Measurements from ENCODE around the gene ADAM19. TPM values are rescaled to one million over a fixed set of nuclear protein-coding genes. Genes with fewer than 3 reads are reported as not detected.

Gene ADAM19
- total RNA-seq, 1 experiment from 2014 or later = 3.5 TPM

DNA sequence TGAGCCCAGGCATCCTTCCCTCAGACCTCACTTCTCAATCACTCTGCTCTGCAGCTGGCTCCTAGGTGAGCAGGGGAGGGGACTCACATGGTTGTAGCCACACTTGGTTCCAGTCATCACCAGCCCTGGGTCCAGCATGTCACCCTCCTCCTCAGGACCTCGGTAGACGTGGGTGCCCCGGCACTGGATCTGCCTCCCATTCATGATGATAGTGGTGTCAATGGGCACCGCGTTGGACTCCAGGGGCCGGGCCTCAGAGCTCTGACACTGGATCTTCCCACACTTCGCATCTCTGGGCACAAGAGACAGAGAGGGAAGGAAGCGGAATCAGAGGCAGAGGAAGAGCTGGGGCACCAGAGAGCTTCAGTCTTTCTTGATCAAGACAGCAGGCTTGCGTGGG is 82.7 kb downstream of the ADAM19 start:
- Histone ChIP-seq H3K4me3 (ENCODE audit: low read depth in 2 of 2, low read length in 2 of 2) (no peak overlapping the region), H3K9me3 (ENCODE audit: control insufficient read depth, insufficient read depth, low read depth, low read length) (no peaks in the 10 kb centered on the region), H3K27me3 (ENCODE audit: control insufficient read depth, insufficient read depth, low read length) (no peaks in the 10 kb centered on the region), H3K27ac (ENCODE audit: low read length) (no peak overlapping the region), H3K36me3 (ENCODE audit: control insufficient read depth, insufficient read depth, low read length) (no peaks in the 10 kb centered on the region), H3K4me1 (ENCODE audit: control insufficient read depth, insufficient read depth, low read length) (no peaks in the 10 kb centered on the region)
- in situ Hi-C loops (cut with HindIII; ENCODE audit: low pct_unique_long_range_greater_than_20kb, low sequenced_read_pairs) (no loop called here), intact Hi-C loops (cut with micrococcal nuclease; ENCODE audit: unreplicated experiment) (no loop called here)
- no TSS peak for BruUV-seq (replicated peaks)
- ChIA-PET POLR2A (no interaction called here), CTCF (no interaction called here)
- ATAC-seq (no peak), DNase-seq (ENCODE audit: low read depth, low spot score) (no peak)
- TF ChIP-seq, protein P1, sequence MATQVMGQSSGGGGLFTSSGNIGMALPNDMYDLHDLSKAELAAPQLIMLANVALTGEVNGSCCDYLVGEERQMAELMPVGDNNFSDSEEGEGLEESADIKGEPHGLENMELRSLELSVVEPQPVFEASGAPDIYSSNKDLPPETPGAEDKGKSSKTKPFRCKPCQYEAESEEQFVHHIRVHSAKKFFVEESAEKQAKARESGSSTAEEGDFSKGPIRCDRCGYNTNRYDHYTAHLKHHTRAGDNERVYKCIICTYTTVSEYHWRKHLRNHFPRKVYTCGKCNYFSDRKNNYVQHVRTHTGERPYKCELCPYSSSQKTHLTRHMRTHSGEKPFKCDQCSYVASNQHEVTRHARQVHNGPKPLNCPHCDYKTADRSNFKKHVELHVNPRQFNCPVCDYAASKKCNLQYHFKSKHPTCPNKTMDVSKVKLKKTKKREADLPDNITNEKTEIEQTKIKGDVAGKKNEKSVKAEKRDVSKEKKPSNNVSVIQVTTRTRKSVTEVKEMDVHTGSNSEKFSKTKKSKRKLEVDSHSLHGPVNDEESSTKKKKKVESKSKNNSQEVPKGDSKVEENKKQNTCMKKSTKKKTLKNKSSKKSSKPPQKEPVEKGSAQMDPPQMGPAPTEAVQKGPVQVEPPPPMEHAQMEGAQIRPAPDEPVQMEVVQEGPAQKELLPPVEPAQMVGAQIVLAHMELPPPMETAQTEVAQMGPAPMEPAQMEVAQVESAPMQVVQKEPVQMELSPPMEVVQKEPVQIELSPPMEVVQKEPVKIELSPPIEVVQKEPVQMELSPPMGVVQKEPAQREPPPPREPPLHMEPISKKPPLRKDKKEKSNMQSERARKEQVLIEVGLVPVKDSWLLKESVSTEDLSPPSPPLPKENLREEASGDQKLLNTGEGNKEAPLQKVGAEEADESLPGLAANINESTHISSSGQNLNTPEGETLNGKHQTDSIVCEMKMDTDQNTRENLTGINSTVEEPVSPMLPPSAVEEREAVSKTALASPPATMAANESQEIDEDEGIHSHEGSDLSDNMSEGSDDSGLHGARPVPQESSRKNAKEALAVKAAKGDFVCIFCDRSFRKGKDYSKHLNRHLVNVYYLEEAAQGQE (IDR thresholded peaks at IDR 0.05; ENCODE audit: insufficient read depth in 1 of 2, low read depth in 2 of 2, low read length in 1 of 2) = no peak
- no peak for TF ChIP-seq TCF7L2 (IDR thresholded peaks at IDR 0.05; ENCODE audit: low read depth, low read length)
- no peak for TF ChIP-seq SIN3A (IDR thresholded peaks at IDR 0.05; ENCODE audit: borderline replicate concordance, insufficient read depth, low read depth, low read length)
- TF ChIP-seq POLR2AphosphoS5 (IDR thresholded peaks at IDR 0.05; ENCODE audit: low read depth, low read length) = no peak
- TF ChIP-seq, protein P2, sequence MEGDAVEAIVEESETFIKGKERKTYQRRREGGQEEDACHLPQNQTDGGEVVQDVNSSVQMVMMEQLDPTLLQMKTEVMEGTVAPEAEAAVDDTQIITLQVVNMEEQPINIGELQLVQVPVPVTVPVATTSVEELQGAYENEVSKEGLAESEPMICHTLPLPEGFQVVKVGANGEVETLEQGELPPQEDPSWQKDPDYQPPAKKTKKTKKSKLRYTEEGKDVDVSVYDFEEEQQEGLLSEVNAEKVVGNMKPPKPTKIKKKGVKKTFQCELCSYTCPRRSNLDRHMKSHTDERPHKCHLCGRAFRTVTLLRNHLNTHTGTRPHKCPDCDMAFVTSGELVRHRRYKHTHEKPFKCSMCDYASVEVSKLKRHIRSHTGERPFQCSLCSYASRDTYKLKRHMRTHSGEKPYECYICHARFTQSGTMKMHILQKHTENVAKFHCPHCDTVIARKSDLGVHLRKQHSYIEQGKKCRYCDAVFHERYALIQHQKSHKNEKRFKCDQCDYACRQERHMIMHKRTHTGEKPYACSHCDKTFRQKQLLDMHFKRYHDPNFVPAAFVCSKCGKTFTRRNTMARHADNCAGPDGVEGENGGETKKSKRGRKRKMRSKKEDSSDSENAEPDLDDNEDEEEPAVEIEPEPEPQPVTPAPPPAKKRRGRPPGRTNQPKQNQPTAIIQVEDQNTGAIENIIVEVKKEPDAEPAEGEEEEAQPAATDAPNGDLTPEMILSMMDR (IDR thresholded peaks at IDR 0.05) = no peak

GRCh38 chr5:157491471-157491995 is 84.0 kb downstream of the ADAM19 start:
- Histone ChIP-seq H3K27me3 (ENCODE audit: control insufficient read depth, insufficient read depth, low read length) (no peaks in the 10 kb centered on the region), H3K36me3 (ENCODE audit: control insufficient read depth, insufficient read depth, low read length) (no peaks in the 10 kb centered on the region), H3K9me3 (ENCODE audit: control insufficient read depth, insufficient read depth, low read depth, low read length) (no peaks in the 10 kb centered on the region), H3K27ac (ENCODE audit: low read length) (no peak overlapping the region), H3K4me1 (ENCODE audit: control insufficient read depth, insufficient read depth, low read length) (no peaks in the 10 kb centered on the region), H3K4me3 (ENCODE audit: low read depth in 2 of 2, low read length in 2 of 2) (no peak overlapping the region)
- CTCF ChIA-PET = no interaction called here
- BruUV-seq (replicated peaks) = no TSS peak
- POLR2A ChIA-PET = no interaction called here
- DNase-seq (ENCODE audit: low read depth, low spot score) (no peak), ATAC-seq (no peak)
- intact Hi-C loops (cut with micrococcal nuclease; ENCODE audit: unreplicated experiment) = no loop called here
- in situ Hi-C loops (cut with HindIII; ENCODE audit: low pct_unique_long_range_greater_than_20kb, low sequenced_read_pairs) = no loop called here
- no peak for TF ChIP-seq TCF7L2 (IDR thresholded peaks at IDR 0.05; ENCODE audit: low read depth, low read length)
- TF ChIP-seq SIN3A (IDR thresholded peaks at IDR 0.05; ENCODE audit: borderline replicate concordance, insufficient read depth, low read depth, low read length) = no peak

- H3K36me3 ChIP-seq (ENCODE audit: control insufficient read depth, insufficient read depth, low read length) = no peaks in the 10 kb centered on the region
- TF ChIP-seq POLR2AphosphoS5 (IDR thresholded peaks at IDR 0.05; ENCODE audit: low read depth, low read length) (no peak), TCF7L2 (IDR thresholded peaks at IDR 0.05; ENCODE audit: low read depth, low read length) (no peak), SIN3A (IDR thresholded peaks at IDR 0.05; ENCODE audit: borderline replicate concordance, insufficient read depth, low read depth, low read length) (no peak)
- TF ChIP-seq, protein P2 (IDR thresholded peaks at IDR 0.05) = no peak
- TF ChIP-seq, protein P1 (IDR thresholded peaks at IDR 0.05; ENCODE audit: insufficient read depth in 1 of 2, low read depth in 2 of 2, low read length in 1 of 2) = no peak
- in situ Hi-C loops (cut with HindIII; ENCODE audit: low pct_unique_long_range_greater_than_20kb, low sequenced_read_pairs) = no loop called here
- no peak overlapping the region for H3K27ac ChIP-seq (ENCODE audit: low read length)
- no peaks in the 10 kb centered on the region for H3K9me3 ChIP-seq (ENCODE audit: control insufficient read depth, insufficient read depth, low read depth, low read length)
- no peak for DNase-seq (ENCODE audit: low read depth, low spot score)
- BruUV-seq (replicated peaks) = no TSS peak
- ChIA-PET CTCF (no interaction called here), POLR2A (no interaction called here)
- no peaks in the 10 kb centered on the region for H3K27me3 ChIP-seq (ENCODE audit: control insufficient read depth, insufficient read depth, low read length)
- no peaks in the 10 kb centered on the region for H3K4me1 ChIP-seq (ENCODE audit: control insufficient read depth, insufficient read depth, low read length)
- intact Hi-C loops (cut with micrococcal nuclease; ENCODE audit: unreplicated experiment) = no loop called here
- no peak overlapping the region for H3K4me3 ChIP-seq (ENCODE audit: low read depth in 2 of 2, low read length in 2 of 2)
- no peak for ATAC-seq
Observed at GRCh38 chr5:157487358-157487757, 88.2 kb downstream of the ADAM19 start.

Data from Panc1 (cell line).